Measurements from ENCODE around the gene TBC1D24.
"Not testable (repeated sequence)": the region's sequence is repeated elsewhere in the genome, so short reads cannot be mapped to it uniquely, and the experiment has no call there.

Gene TBC1D24

DNA sequence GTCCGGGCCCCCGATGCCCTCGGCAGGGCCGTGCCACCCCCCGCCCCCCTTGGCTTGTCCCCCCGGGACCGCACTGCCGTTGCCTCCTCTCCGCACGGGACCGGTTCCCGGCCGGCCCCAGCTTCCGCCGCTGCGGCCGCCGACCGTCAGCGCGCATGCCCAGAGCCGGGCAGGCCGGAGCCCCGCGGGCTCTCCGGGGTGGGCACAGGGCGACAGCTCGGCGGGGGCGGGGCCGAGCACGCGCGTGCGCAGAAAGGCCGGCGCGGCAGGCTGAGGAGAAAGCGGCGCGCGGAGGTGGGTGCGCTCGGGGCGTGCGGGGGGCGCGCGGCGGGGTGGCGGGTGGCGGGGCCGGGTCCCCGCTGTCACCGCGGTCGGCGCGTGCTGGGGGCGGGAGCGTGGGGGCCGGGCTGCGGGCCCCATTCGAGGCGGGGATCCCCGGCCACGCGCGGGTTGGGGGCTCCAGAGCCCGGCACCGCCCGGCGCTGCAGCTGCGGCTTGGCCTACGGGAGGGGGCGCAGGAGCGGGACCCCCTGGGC is at the start of gene TBC1D24:
Gene TBC1D24 (plus strand): TSS at position 251 of the 536 bp plus-strand sequence. CDS start 21,022 bp downstream, outside the sequence.
- DNase-seq (ENCODE audit: low read depth in 2 of 2) = peak; percentile 53 to 63

DNA sequence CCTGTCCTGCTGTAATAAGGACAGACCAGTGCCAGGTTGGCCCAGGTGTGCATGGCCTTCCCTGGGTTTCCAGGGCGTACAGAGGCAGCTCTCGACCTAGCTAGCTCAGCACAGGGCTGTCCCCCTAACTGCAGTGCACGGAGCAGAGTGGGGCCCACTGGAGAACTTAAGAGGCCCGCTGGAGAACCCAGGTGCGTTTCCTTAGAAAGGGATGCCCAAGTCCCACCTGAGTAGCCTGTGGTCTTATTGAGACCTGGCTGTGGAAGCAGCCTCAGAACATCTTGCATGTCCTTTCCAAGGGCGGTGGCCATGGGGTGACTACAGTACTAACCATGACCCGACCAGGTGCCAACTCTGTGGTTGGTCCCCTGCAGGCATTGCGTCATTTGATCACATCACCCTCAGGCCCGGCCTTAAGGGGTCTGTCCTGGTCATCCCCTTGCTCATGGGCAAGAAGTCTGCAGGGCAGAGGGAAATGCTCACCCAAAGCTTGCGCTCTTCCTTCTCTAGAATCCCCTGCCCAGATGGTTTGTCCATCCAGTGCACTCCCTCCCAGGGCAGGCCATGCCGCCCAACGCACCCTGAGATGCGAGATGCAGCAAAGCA is 49.0 kb upstream of the TBC1D24 start:
- DNase-seq (ENCODE audit: low read depth in 2 of 2) = no peak

DNA sequence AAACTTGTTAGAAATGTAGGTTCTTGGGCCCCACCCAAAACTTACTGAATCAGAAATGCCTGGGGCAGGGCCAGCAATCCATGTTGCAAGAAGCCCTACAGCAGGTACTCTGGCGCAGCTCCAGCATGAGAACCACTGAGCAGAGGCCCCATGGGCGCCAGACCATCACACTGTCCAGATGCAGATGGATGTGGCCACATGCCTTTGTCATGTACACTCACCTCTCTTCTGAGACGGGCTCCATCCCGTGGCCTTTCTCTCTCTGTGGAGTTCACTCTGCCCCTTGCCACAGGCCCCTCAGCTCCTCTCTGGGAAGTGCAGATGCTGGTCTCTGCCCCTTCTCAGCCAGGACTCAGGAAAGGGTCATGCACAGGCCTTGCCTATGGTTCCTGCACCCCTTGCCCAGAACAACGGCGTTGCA is 48.0 kb upstream of the TBC1D24 start:
- DNase-seq (ENCODE audit: low read depth in 2 of 2) = no peak

DNA sequence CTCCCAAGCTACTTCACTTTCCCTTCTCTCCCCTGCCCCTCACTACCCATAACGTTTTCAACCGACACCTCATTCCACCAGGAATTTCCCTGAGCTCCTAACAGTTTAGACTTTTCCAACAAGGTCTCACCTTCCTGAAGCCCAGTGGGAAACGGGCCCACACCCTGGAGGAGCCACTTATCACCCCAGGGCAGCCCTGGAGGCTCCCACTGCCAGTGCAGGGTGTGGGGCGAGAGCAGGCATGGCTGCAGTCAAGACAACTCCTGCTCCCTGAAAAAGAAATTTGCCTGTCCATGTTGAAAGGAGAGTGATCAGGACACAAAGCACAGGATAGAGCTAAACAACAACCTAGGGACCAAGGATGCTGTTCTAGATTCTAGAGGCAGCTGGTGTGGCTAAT is 47.4 kb upstream of the TBC1D24 start:
- DNase-seq (ENCODE audit: low read depth in 2 of 2) = no peak

DNA sequence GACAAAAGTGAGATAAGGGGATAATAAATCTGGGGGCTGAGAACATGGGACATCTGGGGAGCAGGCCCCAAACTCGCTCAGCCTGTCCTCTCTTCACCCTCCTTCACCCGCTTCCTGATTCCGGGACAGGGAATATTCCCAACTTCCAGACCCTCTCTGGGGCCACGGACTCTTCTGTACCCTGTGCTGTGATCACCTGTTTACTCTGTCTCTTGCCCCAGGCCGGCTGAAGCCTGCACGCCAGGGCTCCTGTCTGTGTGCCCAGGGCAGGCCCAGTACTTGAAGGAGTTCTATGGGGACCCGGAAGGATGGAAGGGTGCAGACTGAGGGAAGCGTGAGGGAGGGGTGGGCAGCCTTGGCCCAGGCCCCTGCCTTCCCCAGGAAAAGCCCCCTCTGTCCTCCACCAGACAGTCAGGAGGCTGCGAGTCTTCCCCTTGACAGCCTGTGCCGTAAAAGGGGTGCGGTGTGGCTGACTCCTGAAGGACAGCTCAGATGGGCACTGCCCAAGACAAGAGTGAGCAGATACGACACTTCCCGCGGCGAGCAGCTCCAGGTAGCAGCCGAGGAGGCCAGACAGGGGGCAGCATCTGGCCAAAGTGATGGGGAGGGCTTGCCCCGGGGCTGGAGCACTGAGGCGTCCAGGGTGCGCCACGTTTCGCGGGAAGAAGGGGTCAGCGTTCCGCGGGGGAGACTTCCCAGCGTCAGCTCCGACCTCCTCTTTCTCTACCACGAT is 46.7 kb upstream of the TBC1D24 start:
- no peak for DNase-seq (ENCODE audit: low read depth in 2 of 2)

DNA sequence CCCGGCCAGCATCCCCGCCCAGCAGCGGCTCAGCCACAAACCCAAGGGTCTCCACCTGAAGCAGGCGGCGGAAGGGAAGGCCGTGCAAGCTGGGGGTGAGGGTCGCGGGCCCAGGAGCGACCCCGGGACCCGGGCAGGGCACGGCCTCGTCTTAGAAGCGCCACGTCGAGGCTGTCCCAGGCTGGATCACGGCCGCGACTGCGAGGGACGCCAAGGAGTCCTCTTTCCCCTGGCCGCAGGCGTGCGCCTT is 46.2 kb upstream of the TBC1D24 start:
- DNase-seq (ENCODE audit: low read depth in 2 of 2) = no peak

DNA sequence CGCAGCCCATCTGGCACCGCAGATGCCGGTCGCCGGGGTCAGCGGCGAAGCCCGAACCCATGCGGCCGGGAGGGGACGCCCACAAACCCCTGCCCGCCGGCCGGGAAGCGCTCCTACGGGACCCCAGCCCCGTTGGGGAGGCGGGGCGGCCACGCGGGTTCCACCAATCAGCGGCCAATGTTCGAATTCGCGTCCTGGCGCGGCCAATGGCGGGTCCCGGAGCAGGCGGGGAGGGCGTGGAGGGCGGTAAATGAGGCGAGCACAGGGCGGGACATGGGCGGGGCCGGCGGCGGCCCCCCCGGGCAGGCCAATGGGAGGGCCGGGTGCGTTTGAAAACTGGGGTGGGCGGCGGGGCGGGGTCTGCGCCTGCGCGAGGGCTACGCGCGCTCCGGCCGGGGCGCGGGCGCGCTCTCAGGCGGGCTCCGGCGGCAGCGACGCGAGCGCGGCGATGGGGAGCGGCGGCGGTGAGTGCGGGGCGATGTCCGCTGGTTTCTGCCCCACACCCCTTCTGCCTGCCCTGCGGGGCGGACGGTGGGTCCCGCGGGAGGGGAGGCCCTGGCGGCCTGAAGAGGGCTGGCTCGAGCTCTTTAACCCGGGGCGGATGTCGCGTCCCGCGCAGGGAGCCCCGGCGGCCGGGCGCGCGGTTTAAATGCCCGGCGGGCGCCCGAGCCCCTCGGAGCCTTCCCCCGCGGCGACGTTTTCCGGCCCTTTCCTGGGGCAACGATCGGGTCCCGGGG is 45.7 kb upstream of the TBC1D24 start, which contains the start of gene CCNF:
Gene CCNF (plus strand): TSS at position 414 of the 737 bp plus-strand sequence. CDS start 35 bp downstream, at position 449.
- DNase-seq (ENCODE audit: low read depth in 2 of 2) = peak; percentile 89

DNA sequence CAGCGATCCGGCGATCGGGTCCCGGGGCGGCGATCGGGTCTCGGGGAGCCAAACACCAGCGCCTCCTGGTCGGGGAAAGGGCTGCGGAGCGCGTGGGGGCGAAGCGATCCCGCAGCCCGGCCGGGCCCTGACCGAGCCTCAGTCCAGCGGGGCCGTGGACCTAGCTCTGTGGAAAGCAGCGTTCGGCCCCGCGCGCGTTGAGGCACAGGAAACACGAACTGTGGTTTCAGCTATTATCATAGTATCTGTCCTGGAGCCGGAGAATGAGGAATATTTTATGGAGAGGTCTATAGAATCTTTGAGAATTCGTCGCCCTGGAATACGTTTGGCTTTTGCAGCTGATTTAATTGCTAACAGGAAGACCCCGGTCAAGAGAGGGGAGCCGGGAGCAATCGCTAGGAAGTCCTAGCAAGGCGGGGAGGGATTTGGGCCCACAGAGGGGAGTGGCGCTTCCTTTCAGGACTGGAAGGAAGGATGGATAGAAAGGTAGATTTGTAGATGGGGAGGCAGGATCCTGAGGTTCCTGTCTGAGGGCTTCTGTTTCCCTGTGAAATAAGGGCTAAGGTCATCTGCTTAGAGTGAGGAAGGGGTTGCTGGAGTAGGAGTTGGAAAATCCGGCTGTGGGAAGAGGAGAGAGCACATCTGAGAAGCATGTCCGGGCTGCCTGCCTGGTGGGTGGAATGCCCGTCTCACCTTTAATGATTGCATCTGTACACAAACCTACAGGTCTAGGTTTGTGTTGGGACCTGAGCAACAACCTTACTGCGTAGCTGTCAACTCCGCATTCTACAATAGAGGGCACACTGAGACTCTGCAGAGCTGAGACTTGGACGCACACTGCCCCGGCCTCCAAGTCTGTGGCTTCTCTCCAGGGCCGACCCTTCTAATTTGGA is 44.9 kb upstream of the TBC1D24 start:
- no peak for DNase-seq (ENCODE audit: low read depth in 2 of 2)

DNA sequence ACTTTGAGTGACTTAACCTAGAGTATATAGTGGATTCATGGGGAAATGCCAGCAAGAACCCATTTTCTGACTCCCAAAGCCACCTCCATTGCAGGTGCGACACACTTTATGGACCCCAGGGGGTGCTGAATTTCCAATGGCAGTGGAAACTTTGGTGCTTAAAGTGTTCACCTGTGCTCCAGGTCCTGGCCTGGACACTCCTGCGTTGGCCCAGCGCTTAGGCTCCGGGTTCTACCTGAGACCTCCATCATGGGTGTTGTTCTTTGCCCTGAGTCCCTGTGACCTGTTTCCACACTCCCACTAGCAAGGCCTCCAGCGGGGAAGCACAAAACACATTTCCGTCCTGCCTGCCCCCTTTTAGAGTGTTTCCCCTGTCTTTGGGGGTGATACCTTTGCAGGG is 42.6 kb upstream of the TBC1D24 start:
- no peak for DNase-seq (ENCODE audit: low read depth in 2 of 2)

DNA sequence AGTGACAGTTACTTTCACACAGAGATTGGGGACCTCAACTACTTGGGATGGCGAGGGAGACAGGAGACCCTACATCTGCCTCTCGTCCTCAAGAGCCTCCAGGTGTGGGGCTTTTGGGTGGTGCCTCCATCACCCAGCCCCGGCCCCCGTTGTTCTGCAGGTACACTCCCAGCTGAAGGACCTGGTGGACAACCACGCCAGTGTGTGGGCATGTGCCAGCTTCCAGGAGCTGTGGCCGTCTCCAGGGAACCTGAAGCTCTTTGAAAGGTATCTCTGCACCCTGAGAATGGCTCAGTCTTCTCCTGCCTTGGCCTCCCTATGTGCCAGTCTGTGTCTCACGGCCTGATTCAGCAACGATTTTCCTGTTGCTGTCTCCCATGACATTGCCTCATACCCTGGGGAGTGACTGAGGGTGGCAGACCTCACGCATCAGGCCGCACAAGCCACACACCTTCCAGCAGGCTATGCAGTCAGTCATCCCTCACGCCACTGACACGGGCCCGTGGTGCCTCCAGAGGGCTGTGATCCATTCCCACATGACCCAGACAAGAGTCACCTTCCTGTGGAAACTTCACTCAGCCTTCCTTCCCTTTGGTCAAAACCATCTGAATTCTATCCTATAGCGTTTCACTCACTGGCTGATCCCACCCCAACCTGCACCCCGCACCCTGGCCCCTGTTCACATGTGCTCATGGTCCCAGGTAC is 42.0 kb upstream of the TBC1D24 start:
- DNase-seq (ENCODE audit: low read depth in 2 of 2) = no peak

DNA sequence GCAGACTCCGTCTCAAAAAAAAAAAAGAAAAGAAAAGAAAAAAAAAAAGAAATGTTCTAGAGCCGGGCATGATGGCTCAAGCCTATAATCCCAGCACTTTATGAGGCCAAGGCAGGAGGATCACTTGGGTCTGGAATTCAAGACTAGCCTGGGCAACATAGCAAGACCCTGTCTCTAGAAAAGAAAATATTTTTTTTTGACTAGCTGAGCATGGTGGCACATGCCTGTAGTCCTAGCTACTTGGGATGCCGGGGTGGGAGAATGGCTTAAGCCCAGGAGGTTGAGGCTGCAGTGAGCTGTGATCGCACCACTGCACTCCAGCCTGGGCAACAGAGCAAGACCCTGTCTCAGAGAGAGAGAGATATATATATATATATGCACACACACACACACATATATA is 39.7 kb upstream of the TBC1D24 start:
- DNase-seq (ENCODE audit: low read depth in 2 of 2) = not testable (repeated sequence)

DNA sequence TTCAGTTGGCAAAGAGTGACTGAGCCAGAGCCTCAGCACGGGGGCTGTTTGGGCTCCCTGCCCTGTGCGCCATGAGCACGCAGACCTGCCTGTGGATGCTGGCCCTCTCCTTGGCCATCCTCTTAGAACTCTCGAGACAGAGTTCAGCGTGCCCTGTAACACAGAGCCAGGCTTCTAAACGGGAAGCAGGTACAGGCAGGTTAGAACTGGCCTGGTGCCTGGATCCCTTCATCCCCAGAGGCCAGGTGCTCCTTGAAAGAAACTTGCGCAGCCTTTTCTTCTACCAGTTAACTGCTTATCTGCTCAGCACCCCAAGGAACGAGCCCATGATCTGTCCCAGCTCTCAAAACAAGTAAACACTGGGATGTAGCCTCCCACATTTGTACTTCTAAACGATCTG is 38.8 kb upstream of the TBC1D24 start:
- DNase-seq (ENCODE audit: low read depth in 2 of 2) = no peak

DNA sequence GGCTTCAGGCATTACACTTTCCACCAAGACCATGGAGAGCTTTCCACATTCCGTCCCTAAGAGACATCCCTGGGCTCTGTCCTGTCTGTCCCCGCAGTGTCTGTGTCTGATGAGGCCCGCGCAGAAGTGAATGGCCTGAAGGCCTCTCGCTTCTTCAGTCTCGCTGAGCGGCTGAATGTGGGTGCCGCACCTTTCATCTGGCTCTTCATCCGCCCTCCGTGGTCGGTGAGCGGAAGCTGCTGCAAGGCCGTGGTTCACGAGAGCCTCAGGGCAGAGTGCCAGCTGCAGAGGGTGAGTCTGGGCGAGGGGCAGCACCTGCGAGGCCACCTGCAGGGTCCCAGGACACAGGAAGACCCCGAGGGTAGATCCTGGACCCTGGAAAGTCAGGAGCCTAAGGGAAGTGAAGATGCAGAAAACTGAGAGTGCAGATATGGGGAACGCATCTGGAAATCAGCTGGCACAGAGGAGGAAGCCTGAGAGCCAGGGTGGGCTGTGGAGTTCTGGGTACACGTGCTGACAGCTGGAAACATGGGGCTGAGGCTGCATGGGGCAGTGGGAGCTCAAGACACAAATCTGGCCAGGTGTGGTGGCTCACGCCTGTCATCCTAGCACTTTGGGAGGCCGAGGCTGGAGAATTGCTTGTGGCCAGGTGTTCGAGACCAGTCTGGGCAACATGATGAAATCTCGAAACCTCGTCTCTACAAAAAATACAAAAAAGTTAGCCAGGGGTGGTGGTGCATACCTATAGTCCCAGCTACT is 37.7 kb upstream of the TBC1D24 start:
- no peak for DNase-seq (ENCODE audit: low read depth in 2 of 2)

DNA sequence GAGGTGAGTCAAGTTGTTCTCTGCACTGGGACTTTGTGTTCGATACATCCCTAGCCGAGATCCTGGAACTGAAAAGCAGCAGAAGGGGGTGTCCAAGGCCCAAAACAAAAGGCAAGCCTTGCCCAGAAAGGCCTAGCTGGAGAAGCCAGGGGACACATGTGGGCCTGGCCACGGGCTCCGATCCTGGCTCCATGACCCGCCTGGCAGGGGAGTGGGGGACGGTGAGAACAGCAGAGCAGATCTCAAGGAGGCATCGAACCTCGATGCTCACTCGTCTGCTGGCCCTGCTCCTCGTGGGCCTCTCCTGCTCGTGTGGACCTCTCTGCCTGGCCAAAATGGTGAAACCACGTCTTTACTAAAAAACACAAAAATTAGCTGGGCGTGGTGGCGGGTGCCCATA is 36.8 kb upstream of the TBC1D24 start:
- DNase-seq (ENCODE audit: low read depth in 2 of 2) = no peak

DNA sequence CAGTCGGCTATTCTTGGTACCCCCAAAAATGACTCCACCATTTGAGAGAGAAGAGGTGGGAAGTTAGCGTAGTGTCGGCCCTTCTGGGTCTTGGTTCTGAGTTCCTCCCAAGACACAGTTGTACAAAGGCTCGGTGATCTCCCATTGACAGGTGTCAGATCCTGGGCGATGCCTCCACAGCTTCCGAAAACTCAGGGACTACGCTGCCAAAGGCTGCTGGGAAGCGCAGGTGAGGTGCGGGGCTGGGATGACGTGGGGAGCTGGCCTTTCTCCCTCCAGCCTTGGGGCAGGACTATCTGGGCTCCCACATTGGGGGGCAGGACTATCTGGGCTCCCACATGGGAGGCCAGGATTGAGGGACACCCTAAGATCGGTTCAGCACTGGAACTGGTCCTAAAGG is 35.3 kb upstream of the TBC1D24 start:
- DNase-seq (ENCODE audit: low read depth in 2 of 2) = no peak

DNA sequence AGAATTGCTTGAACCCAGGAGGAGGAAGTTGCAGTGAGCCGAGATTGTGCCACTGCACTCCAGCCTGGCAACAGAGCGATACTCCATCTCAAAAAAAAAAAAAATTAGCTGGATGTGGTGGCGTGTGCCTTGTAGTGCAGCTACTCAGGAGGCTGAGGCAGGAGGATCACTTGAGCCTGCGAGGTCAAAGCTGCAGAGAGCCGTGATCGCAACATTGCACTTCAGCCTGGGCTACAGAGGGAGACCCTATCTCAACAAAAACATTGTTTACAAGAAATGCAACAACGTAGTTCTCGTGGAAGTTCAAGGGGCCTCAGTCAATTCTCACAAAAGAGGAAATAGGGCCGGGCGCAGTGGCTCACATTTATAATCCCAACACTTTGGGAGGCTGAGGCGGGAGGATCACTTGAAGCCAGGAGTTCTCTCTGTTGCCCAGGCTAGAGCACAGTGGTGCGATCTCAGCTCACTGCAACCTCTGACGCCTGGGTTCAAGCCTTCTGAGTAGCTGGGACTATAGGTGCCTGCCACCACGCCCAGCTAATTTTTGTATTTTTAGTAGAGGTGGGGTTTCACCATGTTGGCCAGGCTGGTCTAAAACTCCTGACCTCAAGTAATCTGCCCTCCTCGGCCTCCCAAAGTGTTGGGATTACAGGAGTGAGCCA is 33.7 kb upstream of the TBC1D24 start:
- not testable (repeated sequence) for DNase-seq (ENCODE audit: low read depth in 2 of 2)

DNA sequence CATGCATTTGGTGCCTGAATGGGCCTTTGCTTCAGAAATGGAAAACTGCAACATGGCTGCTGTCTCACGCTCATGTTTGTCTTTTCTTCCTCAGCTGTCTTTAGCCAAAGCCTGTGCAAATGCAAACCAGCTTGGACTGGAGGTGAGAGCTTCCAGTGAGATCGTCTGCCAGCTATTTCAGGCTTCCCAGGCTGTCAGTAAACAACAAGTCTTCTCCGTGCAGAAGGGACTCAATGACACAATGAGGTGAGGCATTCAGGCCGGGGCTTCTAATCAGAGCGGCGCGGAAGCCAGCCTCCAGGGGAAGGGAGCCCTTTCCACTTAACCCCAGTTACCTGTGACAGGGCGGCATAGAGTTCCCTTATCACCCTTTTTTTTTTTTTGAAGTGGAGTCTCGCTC is 31.4 kb upstream of the TBC1D24 start:
- no peak for DNase-seq (ENCODE audit: low read depth in 2 of 2)

DNA sequence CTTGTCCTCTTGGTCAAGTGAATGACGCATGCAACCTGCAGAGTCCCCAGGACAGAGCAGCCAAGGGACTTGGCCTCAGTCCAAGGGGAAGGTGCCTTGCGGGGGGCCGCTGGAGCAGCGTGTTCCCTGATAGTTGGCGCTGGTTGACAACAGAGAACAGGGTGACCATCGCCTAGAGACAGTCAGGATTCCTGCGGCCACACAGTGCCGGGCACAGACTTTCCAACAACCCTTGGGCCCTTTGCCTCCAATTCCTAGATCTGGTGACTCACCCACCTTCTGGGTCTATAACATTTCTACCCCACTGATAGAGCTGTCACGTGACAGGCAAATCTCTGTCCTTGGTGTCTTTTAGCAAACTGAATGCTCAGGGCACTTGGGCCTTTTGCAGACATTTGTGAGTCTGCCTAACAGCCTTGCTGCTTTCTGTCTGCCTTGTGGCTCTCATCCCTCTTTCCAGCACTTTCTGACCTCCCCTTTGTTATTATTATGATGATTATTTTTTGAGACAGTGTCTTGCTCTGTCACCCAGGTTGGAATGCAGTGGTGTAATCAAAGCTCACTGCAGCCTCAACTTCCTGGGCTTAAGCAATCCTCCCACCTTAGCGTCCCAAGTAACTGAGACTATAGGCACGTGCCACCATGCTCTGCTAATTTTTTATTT is 26.9 kb upstream of the TBC1D24 start:
- no peak for DNase-seq (ENCODE audit: low read depth in 2 of 2)

DNA sequence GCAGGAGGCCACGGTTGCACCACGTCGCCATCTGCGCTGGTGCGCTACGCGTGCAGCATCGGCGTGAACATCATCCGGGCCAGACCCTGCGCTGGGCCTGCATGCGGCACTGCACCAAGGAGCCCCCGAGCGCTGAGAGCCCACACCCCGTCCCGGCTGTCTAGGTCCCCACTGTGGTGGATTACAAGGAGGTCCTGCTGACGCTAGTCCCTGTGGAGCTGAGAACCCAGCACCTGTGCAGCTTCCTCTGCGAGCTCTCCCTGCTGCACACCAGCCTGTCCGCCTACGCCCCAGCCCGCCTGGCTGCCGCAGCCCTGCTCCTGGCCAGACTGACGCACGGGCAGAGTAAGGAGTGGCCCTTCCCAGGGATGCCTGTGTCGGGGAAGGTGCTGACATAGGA is 25.8 kb upstream of the TBC1D24 start:
- no peak for DNase-seq (ENCODE audit: low read depth in 2 of 2)
